ENCODE measurements around the gene RBPMS2.

The RBPMS2 gene

DNA sequence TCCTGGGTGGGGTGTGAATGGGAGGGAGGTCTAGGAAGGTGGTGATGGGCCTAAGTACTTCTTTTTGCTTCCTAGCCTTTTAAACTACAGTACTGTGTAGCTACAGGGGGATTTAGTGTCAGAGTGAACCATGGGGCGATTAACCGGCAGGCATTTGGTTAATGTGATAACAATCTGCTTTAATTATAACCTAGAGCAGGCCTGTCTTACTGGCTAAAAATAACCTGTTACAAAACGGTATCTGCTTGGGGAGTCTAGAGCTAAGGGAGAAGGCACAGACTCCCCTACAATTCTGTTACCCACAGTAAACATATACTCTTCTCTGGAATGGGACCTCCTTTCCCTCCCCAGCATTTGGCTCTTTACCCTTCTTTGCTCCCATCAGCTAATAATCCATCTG lies 85.4 kb downstream of the RBPMS2 start:
- H3K4me3 ChIP-seq (replicated peaks in 1 of 2; ENCODE audit: low read depth in 2 of 2, low read length in 2 of 2) = no peak overlapping the region
- TF ChIP-seq, protein P1, sequence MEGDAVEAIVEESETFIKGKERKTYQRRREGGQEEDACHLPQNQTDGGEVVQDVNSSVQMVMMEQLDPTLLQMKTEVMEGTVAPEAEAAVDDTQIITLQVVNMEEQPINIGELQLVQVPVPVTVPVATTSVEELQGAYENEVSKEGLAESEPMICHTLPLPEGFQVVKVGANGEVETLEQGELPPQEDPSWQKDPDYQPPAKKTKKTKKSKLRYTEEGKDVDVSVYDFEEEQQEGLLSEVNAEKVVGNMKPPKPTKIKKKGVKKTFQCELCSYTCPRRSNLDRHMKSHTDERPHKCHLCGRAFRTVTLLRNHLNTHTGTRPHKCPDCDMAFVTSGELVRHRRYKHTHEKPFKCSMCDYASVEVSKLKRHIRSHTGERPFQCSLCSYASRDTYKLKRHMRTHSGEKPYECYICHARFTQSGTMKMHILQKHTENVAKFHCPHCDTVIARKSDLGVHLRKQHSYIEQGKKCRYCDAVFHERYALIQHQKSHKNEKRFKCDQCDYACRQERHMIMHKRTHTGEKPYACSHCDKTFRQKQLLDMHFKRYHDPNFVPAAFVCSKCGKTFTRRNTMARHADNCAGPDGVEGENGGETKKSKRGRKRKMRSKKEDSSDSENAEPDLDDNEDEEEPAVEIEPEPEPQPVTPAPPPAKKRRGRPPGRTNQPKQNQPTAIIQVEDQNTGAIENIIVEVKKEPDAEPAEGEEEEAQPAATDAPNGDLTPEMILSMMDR (IDR thresholded peaks at IDR 0.05; ENCODE audit: low read depth, low read length) = no peak
- DNase-seq (ENCODE audit: low read depth in 2 of 2) = no peak

All from cardiac fibroblast (primary cell).